HG02571 (cell line): ENCODE data around the gene C9.
A peak's percentile ranks its signal among the peaks of the same experiment; 100 is the strongest.
"Not testable (repeated sequence)": the region's sequence is repeated elsewhere in the genome, so short reads cannot be mapped to it uniquely, and the experiment has no call there.

ENCODE experiments used
- ATAC-seq: cut with Tn5 transposase; IDR thresholded peaks from one replicate; pipeline ENCODE4 v1.9.1; 2021; ENCODE audit warnings: mild to moderate bottlenecking, moderate library complexity; ENCODE audit not compliant: unreplicated experiment

The C9 gene

GRCh38 chr5:39333104-39333503 is 31.2 kb downstream of the C9 start:
- ATAC-seq, result no peak

DNA sequence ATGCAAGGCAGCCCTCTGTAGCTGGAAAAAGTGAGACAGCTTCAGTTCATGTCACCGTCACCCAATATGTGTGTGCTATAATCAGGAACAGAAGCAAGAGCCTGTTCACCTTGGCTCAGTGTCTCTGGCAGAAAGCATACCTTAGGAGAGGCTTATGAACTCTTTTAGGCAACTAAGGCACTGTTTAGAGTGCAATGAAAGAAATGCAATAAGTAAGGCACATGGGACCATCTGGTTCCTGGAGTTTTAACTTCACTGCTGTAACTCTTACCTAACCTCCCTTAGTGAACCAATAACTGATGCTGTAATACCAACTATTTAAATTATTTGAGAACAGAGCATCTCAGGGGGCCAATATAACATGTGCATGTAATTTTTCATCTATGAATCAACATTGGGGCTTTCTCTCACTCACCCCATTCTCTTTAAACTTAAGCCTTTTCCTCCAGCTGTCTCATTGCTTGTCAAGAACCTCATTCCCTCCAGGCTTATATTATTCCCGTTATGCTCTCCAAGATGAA is 32.4 kb downstream of the C9 start:
- no peak for ATAC-seq

- no peak for ATAC-seq
These were observed 35.6 kb downstream of the C9 start for GRCh38 chr5:39328731-39329130.

DNA sequence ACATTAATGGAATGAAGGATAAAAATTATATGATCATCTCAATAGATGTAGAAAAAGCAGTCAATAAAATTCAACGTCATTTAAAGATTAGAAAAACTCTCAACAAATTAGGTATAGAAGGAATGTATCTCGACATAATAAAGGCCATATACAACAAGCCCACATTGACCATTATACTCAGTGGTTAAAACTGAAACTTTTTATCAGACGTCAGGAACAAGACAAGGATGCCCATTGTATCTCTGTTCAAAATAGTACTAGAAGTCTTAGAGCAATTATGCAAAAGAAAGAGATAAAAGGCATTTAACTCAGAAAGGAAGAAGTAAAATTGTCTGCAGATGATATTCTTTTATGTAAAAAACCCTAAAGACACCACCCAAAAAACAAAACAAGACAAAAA is 40.8 kb downstream of the C9 start:
- ATAC-seq, result no peak

DNA sequence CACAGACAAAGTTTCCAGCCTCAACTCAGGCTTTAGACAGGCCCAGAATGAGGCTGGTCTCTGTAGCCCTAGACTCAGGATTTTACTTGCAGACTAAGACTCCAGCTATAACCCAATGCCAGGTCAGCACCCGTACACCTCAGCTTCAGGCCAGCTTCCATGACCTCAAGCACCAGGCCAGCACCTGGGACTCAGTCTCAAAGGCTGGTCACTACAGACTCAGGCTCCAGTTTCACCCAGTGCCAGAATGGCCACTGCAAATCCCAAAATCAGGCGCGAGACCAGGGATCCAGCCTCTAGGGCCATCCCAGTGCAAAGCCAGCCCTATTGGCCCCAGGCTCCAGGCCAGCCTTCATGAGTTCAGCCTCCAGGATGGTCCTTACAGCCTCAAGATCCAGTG is 44.9 kb downstream of the C9 start:
- ATAC-seq, result no peak

DNA sequence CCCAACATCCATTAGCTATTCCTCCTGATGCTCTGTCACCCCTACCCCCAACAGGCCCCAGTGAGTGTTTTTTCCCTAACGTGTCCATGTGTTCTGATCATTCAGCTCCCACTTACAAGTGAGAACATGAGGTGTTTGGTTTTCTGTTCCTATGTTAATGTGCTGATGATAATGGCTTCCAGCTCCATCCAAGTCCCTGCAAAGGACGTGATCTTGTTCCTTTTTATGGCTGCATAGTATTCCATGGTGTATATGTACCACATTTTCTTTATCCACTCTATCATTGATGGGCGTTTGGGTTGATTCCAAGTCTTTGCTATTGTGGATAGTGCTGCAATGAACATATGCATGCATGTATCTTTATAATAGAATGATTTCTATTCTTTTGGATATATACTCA is 47.8 kb downstream of the C9 start:
- ATAC-seq, result not testable (repeated sequence)

DNA sequence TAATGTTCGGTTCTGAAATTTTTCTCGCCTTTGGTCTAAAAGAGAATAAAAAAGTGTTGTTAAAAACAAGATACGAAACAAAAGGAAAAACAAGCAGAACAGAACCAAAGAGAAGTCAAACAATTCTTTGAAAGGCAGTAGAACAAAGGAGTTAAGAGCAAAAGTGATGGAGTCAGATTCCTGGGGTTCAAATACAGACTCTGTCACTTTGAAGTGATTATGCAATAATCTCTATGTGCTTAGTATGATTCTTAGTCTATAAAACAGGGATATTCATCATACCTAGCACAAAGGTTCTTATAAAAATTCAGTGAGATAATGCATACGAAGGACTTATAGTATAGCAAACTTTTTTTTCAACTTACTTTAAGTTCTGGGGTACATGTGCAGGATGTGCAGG is 48.3 kb downstream of the C9 start:
- no peak for ATAC-seq

DNA sequence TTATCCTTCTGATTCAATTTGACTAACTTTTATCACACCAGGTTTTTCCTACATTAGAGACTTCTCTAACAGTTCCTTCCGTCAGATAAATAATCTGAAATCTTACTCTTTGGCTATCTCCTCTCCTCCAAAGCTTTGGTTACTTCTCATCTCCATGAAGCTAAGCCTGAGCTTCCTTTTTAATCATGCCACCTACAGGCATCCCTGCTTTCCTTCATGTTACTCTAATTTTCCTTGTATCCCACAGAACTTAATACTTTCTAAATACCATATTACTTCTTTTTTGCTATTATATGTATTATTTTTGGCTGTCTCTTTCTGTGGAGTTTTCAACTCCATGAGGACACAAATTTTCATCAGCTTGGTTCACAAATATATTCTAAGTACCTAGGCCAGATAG is 49.7 kb downstream of the C9 start:
- ATAC-seq, result no peak

GRCh38 chr5:39309534-39309933 is 54.8 kb downstream of the C9 start:
- no peak for ATAC-seq

GRCh38 chr5:39302472-39302871 is 61.8 kb downstream of the C9 start:
- ATAC-seq, result no peak

- ATAC-seq, result no peak
These were observed 62.9 kb downstream of the C9 start for GRCh38 chr5:39301406-39301805.

DNA sequence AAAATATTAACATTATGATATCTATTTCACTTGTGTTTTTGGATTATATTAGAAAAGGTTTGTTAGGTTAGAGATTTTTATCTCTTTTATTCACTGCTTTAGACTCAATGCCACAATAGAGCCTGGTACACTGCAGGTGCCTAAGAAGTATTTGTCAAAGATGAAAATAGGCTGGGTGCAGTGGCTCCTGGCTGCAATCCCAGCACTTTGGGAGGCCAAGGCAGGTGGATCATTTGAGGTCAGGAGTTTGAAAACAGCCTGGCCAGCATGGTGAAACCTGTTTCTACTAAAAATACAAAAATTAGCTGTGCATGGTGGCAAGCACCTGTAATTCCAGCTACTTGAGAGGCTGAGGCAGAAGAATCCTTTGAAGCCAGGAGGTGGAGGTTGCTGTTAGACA is 64.3 kb downstream of the C9 start:
- no peak for ATAC-seq

- ATAC-seq, result no peak
These were observed 69.6 kb downstream of the C9 start for GRCh38 chr5:39294736-39295135.

DNA sequence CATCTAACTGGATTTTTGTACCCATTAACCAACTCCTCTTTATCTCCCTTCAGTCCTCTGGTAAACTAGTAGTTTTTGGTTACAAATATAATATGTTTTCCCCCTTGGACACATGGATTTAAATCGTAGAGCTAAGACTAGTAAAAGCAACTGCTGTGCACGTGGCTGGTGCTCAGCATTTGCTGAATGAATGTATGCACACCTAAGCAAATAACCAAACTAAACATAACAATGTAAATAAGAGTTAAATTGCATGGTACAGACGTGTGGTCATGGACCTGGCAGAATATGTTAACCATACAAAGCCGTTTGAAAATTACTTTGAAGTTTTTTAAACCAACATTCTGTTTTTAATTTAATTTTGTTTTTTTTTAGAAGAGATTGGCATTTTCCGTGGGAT is 79.7 kb downstream of the C9 start:
- ATAC-seq, result no peak

DNA sequence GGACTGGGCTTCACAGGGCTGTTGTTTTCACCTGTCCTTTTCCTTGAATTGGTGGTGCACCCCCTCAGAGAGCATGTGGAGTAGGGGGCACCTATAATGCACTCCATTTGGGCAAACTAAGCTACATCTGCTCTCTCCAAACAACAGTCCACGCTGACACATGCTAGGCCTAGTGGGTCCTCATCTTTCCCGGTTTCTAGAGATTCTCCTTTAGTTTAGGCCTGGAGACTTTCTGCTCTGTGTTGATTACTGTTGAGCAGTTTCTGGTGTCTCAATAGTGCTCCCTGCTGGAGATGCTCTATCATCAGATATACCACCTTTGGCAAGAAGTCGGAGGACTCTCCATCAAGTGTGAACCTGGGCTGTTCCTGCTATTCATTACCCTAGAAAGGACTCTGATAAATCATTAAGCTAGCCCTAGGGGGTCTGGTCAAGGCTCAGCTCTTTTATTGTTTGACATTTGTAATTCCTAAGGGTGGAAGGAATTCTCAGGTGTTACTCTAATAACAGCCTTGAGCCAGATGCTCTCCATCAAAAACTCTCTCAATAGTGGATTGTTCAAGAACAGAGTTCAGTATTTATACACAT is 81.0 kb downstream of the C9 start:
- ATAC-seq, result peak; percentile 86

- ATAC-seq, result no peak
These were observed 81.7 kb downstream of the C9 start for GRCh38 chr5:39282561-39282960.

GRCh38 chr5:39275865-39276264 is 88.4 kb downstream of the C9 start:
- not testable (repeated sequence) for ATAC-seq

GRCh38 chr5:39274398-39275085 is 89.8 kb downstream of the C9 start:
- ATAC-seq, result peak; percentile 94

- ATAC-seq, result no peak
These were observed 90.9 kb downstream of the C9 start for GRCh38 chr5:39273314-39273954.

- not testable (repeated sequence) for ATAC-seq
These were observed 91.4 kb downstream of the C9 start for GRCh38 chr5:39272869-39273231.

GRCh38 chr5:39270225-39270848 is 94.0 kb downstream of the C9 start:
- no peak for ATAC-seq

DNA sequence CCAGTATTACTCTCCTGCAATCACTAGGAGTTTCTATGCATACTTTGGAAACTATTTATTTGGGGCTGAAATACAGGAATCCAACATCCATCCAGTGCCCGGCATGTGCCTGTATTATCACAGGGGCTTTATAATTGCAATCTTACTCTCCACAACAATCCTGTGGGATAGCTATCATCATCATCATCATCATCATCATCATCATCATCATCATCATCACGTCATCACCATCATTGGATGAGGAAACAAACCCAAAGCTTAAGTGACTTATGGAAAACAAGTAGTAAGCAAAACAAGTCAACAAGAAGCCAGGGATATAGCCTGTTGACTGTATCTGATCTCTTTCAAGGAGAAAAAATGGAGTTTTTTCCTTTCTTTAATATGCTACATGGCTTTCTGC is 97.1 kb downstream of the C9 start:
- no peak for ATAC-seq
